ENCODE measurements around the gene PRKCG.

Gene PRKCG

GRCh38 chr19:53898636-53899341, 16.8 kb downstream of the PRKCG start:
- DNase-seq, result no peak

- no peak for DNase-seq
Measured at GRCh38 chr19:53900191-53900860, 18.3 kb downstream of the PRKCG start.

GRCh38 chr19:53903055-53903680, 21.2 kb downstream of the PRKCG start:
- peak in 1 of 2 donors; percentile 54 for DNase-seq

GRCh38 chr19:53904909-53905308, 22.9 kb downstream of the PRKCG start:
- DNase-seq, result no peak

GRCh38 chr19:53905787-53906186, 23.8 kb downstream of the PRKCG start:
- DNase-seq, result no peak

- DNase-seq, result peak; percentile 61 to 69
Measured at GRCh38 chr19:53906211-53907192, 24.5 kb downstream of the PRKCG start.

- DNase-seq, result no peak
Measured at GRCh38 chr19:53907193-53907581, 25.2 kb downstream of the PRKCG start.

GRCh38 chr19:53907690-53908089, 25.7 kb downstream of the PRKCG start:
- no peak for DNase-seq

- peak; percentile 37 to 48 for DNase-seq
Measured at GRCh38 chr19:53908106-53908934, 26.3 kb downstream of the PRKCG start.

- DNase-seq, result no peak
Measured at GRCh38 chr19:53908935-53909415, 27.0 kb downstream of the PRKCG start, which contains the start of gene CACNG7. Gene CACNG7 (plus strand): TSS chr19:53909278. CDS start chr19:53912832, 3,554 bp downstream.

- DNase-seq, result no peak
Measured at GRCh38 chr19:53909471-53910169, 27.6 kb downstream of the PRKCG start.

- no peak for DNase-seq
Measured at GRCh38 chr19:53910170-53910518, 28.1 kb downstream of the PRKCG start.

GRCh38 chr19:53912653-53913052, 30.7 kb downstream of the PRKCG start:
- DNase-seq, result no peak

GRCh38 chr19:53915000-53915399, 33.0 kb downstream of the PRKCG start:
- no peak for DNase-seq

- no peak for DNase-seq
Measured at GRCh38 chr19:53916004-53916403, 34.0 kb downstream of the PRKCG start.

GRCh38 chr19:53917356-53917755, 35.4 kb downstream of the PRKCG start:
- no peak for DNase-seq

- DNase-seq, result peak in 1 of 2 donors; percentile 18
Measured at GRCh38 chr19:53927739-53928138, 45.7 kb downstream of the PRKCG start.

GRCh38 chr19:53936029-53936428, 54.0 kb downstream of the PRKCG start:
- DNase-seq, result no peak

GRCh38 chr19:53942001-53942786, 60.2 kb downstream of the PRKCG start:
- DNase-seq, result no peak

- DNase-seq, result no peak
Measured at GRCh38 chr19:53944416-53944815, 62.4 kb downstream of the PRKCG start.
